Activated gamma-delta T cell (primary cell): ENCODE data around the gene EXOC4.

Experiments
- DNase-seq: peaks from one replicate; lab custom pipeline; 2025; lab: John Stamatoyannopoulos, UW

The EXOC4 gene

DNA sequence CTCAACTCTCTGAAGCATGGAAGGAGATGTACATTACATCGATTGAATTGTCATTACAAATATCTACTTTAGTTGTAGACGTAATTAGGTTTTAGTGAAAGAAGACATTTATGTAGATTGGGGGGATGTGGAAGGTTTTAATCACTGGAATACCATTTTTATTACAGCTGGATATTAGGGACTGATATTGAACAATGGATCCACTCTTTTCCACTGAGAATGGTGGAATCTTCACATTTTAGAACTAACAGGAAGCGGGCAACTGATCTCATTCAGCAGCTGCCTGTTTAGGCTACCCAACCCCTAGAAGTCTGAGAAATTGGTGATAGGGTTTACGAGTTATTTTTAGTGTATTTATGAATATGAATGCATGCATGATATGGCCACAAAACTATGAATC, 538.0 kb downstream of the EXOC4 start:
- no peak for DNase-seq

GRCh38 chr7:133794479-133794878, 541.6 kb downstream of the EXOC4 start:
- no peak for DNase-seq

GRCh38 chr7:133795068-133795665, 542.3 kb downstream of the EXOC4 start:
- no peak for DNase-seq

- DNase-seq = no peak
Measured at GRCh38 chr7:133796782-133797745, 544.2 kb downstream of the EXOC4 start.

DNA sequence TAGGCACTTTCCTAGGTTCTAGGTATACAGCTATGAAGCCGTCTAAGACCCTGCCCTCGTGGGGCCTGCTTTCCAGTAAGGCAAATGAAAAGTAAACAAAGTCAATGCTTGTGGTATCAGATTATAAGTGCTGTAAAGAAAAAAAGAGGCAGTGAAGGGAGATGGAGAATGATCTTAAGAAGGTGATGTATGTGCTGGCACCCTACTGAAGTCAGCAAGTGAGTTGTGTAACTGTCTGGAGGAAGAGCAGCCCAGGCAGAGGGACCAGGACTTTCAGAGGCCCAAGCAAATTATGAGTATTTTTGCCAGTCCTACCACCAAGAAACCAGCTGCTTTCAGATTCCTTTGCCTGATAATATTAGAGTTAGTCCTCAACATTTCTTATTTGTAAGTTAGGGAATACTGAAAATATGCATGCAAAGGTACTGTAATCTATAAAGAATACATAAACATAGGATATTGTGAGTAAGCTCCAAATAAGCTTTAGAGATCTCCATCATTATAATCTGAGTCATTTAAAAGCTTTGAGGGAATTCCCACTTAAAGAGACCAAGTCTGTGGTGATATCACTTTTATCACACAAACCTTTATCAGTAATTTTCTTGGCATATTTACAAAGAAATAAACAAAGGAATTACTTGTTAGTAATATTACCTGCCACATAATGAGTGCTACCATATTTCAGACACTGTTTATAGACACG, 545.1 kb downstream of the EXOC4 start:
- no peak for DNase-seq

- no peak for DNase-seq
Measured at GRCh38 chr7:133801341-133801740, 548.5 kb downstream of the EXOC4 start.

GRCh38 chr7:133804127-133804526, 551.2 kb downstream of the EXOC4 start:
- no peak for DNase-seq

DNA sequence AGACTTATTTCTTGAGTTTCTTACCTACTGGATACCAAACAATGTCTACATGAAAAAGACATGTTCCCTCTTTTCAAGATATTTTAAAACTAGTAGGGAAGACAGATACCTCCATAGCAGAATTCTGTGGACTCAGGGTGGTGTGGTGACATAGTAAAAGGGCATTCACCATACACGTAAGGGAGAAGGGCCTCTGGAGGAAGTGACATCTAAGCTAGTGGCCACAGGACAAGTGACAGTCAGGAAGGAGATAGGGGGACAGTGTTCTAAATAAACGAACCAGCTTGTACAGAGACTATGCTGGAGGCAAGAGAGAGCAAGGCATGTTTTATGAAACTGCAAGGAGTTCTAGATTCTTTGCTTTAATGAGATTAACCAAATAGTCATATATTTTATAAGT, 552.5 kb downstream of the EXOC4 start:
- DNase-seq = no peak

DNA sequence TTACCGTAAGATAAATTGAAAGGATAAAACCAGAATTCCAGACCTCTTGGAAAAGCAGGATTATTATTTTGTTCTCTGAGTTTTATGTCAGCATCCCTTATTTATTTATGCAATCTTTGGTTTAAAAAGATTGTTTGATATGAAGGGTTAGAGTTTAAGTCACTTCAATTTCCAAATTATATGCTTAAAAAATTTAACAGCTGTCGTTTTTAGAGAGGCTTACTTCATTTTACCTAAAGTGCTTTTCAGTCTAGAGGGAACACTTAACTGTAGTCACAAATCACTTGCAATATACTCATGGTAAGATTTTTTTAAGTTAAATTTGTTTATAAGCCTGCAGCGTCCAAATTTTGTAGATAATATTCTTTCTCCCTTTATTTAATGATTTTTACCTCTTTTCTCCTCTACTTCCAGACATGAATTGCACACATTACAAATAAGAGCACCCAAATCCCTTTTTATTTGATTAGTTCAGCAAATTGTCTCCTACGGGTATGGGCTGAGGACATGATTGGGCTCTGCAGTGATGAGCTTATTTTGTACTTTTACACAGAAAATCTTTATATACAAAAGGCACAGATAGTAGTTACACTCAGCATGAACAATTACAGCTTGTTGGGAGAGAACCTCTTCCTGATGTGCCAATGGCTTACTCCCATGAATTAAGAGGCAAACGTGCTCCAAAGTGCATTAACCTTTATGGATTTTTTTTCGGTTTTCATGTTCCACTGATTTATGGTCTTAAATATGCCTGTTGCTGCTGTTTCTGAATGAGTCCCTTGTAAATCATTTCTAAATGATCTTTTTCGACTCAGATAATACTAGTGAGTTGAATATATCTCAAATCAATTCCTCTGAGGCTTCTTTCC, 555.0 kb downstream of the EXOC4 start:
- no peak for DNase-seq

GRCh38 chr7:133808493-133808866, 555.6 kb downstream of the EXOC4 start:
- no peak for DNase-seq

DNA sequence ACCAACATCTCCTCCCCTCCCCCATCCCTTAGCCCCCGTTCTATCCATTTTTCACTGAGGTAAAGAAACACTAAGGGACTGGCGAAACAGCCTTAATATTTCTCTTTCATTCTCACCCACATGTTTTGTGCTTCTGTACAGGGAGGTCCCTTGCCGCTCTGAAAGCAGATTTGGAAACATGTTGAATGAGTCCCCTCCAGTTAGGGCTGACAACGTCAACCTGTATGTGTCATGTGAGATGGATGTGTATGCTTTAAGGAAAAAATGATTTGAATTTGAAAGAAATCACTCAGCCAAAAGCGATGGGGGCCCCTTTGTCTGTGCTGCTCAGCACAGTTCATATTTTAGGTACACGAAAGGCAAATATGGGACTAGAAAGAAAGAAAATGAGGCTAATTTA, 560.0 kb downstream of the EXOC4 start:
- no peak for DNase-seq

GRCh38 chr7:133815611-133816210, 562.8 kb downstream of the EXOC4 start:
- no peak for DNase-seq

GRCh38 chr7:133819695-133820094, 566.8 kb downstream of the EXOC4 start:
- DNase-seq = no peak

- no peak for DNase-seq
Measured at GRCh38 chr7:133820584-133820983, 567.7 kb downstream of the EXOC4 start.

GRCh38 chr7:133821171-133821570, 568.3 kb downstream of the EXOC4 start:
- no peak for DNase-seq

DNA sequence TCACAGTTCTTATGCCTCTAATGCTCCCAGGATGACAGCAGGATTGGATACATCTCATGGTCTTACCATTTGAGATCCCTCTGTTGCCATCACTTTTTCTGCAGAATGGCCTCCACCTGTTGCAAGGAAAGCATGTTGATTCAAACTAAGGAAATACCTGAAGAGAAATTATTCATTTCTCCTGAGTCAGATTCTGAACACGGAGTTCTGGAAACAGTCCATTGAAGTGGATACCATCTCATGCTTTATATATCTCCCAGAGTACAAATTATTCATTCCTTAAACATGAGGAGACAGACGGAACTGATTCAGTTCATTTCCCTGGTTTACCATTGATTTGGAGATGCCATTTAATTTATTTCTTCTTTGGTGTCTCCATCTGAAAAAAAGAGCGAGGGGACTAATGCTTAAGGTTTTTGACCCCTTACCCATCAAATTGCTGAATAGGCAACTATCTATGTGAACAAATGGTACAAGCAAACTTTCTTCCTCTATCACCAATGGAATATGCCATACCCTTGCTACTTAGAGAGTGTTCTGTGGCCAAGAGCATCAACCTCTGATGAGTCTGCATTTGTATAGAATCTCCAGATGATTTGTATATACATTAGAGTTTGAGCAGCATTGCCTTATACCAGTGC, 569.2 kb downstream of the EXOC4 start:
- DNase-seq = no peak

DNA sequence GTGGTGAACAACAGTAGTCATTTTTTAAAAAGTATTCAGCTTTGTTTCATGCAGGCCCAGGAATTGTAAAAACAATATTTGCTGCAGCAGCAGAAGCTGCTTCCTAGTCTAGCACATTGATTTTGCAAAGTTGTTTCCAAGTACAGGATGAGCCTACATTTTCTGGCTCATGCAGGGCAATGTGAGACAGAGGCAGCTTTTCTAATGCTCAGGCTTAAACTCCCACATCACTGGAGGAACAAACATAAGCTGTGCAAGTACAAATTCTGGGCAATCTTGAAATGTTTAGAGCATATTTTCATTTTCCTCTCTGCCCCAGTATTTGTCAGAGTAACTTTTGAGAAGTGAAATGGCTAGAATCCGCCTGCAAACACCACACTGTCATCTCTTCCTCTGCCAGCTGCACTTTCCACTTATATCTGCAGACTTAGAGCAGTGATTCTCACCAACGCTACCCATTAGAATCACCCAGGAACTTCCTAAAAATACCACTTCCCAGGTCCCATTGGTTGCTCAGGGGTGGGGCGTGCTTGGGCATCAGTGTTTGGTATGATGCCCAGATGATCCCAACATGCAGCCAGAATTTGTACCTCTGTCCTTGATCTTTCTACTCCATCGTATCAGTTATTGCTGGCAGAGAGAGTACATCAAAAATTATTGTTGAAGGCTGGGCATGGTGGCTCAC, 570.1 kb downstream of the EXOC4 start:
- no peak for DNase-seq

GRCh38 chr7:133824132-133824531, 571.3 kb downstream of the EXOC4 start:
- DNase-seq = no peak

DNA sequence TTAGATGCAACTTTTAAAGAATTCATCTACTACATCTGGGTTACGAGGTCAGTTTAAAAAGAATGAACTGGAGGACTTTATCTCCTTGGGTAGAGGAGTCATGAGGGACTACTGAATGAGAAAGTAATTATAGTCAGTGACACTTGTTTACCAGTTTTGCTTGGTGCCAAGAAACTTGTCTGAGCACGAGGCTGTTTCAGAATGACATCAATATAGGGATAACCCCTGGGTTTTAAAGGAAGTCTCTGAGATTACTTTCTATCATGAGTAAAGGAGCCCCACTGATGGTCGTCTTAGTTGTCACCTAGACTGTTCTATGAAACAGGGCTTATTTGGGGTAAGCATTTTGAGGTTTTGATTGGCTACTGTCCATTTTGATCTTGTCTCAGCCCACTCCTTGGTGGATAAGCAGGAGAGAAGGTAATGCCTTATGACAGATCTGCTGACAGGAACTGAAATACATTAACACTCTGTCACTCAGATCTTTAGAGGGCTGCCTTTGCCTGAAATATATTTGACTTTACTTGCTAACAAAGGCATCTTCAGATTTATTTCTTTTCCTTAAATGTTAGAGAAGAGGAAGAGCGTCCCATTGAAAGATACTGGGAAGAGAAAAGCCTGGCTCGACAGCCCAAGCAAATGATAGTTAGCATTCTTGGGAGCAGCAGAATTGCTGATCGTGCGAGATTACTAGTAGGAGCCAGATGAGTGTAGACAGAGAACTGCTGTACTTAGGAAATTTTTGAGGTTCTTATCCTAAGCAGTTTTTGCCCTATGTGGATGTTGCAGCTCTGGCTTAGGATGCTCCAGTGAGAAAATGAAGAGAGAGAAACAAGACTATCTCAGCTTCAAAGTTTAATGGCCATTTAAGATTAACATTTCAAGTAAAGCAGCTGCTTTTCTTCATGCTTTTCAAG, 575.1 kb downstream of the EXOC4 start:
- no peak for DNase-seq
